CD4-positive, alpha-beta T cell treated with Interleukin-15 for 1 hour (primary cell): ENCODE measurements around the gene CSH1.
"Not testable (repeated sequence)": the region's sequence is repeated elsewhere in the genome, so short reads cannot be mapped to it uniquely, and the experiment has no call there.

Experiments
- DNase-seq: peaks from one replicate; pipeline ENCODE4 v3.0.0-alpha.2; 2020

Gene CSH1

GRCh38 chr17:63898899-63899798, 2.8 kb upstream of the CSH1 start:
- not testable (repeated sequence) for DNase-seq

- not testable (repeated sequence) for DNase-seq
Measured at GRCh38 chr17:63894821-63895220, 1.6 kb downstream of the CSH1 start.

GRCh38 chr17:63894021-63894420, 2.4 kb downstream of the CSH1 start:
- DNase-seq = not testable (repeated sequence)

GRCh38 chr17:63892316-63893037, 3.9 kb downstream of the CSH1 start:
- DNase-seq = not testable (repeated sequence)

GRCh38 chr17:63889026-63889848, 7.1 kb downstream of the CSH1 start:
- DNase-seq = not testable (repeated sequence)

GRCh38 chr17:63885119-63885518, 11.3 kb downstream of the CSH1 start:
- not testable (repeated sequence) for DNase-seq

GRCh38 chr17:63882626-63883126, 13.7 kb downstream of the CSH1 start:
- DNase-seq = not testable (repeated sequence)

- peak; percentile 62 for DNase-seq
Measured at GRCh38 chr17:63881935-63882601, 14.3 kb downstream of the CSH1 start, which contains the start of gene GH2. TSS of gene GH2 (minus strand) at chr17:63881944. CDS start at chr17:63881801, 143 bp downstream.

- DNase-seq = not testable (repeated sequence)
Measured at GRCh38 chr17:63881337-63881736, 15.0 kb downstream of the CSH1 start.

- no peak for DNase-seq
Measured at GRCh38 chr17:63880706-63881105, 15.7 kb downstream of the CSH1 start.

GRCh38 chr17:63878413-63878812, 18.0 kb downstream of the CSH1 start:
- not testable (repeated sequence) for DNase-seq

- DNase-seq = not testable (repeated sequence)
Measured at GRCh38 chr17:63874693-63875092, 21.7 kb downstream of the CSH1 start.

GRCh38 chr17:63874061-63874626, 22.2 kb downstream of the CSH1 start:
- not testable (repeated sequence) for DNase-seq

- DNase-seq = not testable (repeated sequence)
Measured at GRCh38 chr17:63873577-63873976, 22.8 kb downstream of the CSH1 start, which contains the start of gene CSH2. TSS of gene CSH2 (minus strand) at chr17:63873677. CDS start at chr17:63873614, 63 bp downstream.

GRCh38 chr17:63871646-63872365, 24.6 kb downstream of the CSH1 start:
- not testable (repeated sequence) for DNase-seq

- not testable (repeated sequence) for DNase-seq
Measured at GRCh38 chr17:63870292-63870665, 26.1 kb downstream of the CSH1 start.

GRCh38 chr17:63869491-63870291, 26.7 kb downstream of the CSH1 start:
- not testable (repeated sequence) for DNase-seq

- DNase-seq = not testable (repeated sequence)
Measured at GRCh38 chr17:63866625-63867024, 29.7 kb downstream of the CSH1 start.

GRCh38 chr17:63859257-63859656, 37.1 kb downstream of the CSH1 start:
- no peak for DNase-seq

- DNase-seq = not testable (repeated sequence)
Measured at GRCh38 chr17:63856425-63856824, 39.9 kb downstream of the CSH1 start.
